ENCODE measurements around the gene RTP4.

- no peak for TF ChIP-seq POLR2A (IDR thresholded peaks at IDR 0.05)
- TF ChIP-seq CTCF (IDR thresholded peaks at IDR 0.05) = no peak
Observed at GRCh38 chr3:187400756-187401155, 32.6 kb downstream of the RTP4 start.
